ENCODE results near the gene TEKT2.

TEKT2 gene

DNA sequence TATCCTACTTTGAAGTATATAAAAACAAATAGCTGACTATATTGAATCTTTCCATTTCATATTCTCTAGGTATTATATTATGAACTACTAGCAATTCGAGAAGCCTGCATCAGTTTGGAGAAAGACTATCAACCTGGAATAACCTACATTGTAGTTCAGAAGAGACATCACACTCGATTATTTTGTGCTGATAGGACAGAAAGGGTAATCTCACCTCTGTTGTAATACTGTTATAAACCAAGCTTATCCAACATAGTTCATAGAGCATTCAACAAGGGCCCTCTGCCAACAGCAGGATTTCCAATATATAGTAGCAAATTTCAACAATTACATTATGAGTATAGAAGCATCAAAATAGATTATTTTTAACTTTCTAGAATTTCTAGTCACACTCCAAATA, 43.7 kb upstream of the TEKT2 start:
- Histone ChIP-seq H3K27me3 (ENCODE audit: low read length) (no peaks in the 10 kb centered on the region), H2AFZ (ENCODE audit: low read depth, low read length, severe bottlenecking) (no peak overlapping the region), H3K9ac (ENCODE audit: low read length) (no peak overlapping the region), H3F3A (ENCODE audit: insufficient read depth) (no peaks in the 10 kb centered on the region), H3K36me3 (ENCODE audit: low read length) (peaks cover 27% of the 10 kb centered on the region; the same call in 1 of the 2 replicates), H3K27ac (ENCODE audit: low read depth, low read length) (no peak overlapping the region), H4K20me1 (ENCODE audit: low read depth, low read length) (peaks cover 4% of the 10 kb centered on the region; the same call in 1 of the 2 replicates), H3K9me3 (ENCODE audit: insufficient read depth, low read length) (no peaks in the 10 kb centered on the region), H3K4me3 (ENCODE audit: insufficient read depth, low read length, poor library complexity, severe bottlenecking) (no peak overlapping the region), H3K79me2 (ENCODE audit: insufficient read depth, low read length) (no peaks in the 10 kb centered on the region), H3K9me2 (replicated peaks; ENCODE audit: insufficient read depth, low read length) (no peaks in the 10 kb centered on the region), H3K4me2 (ENCODE audit: low read depth, low read length, poor library complexity, severe bottlenecking) (no peak overlapping the region)
- TF ChIP-seq, protein P1, sequence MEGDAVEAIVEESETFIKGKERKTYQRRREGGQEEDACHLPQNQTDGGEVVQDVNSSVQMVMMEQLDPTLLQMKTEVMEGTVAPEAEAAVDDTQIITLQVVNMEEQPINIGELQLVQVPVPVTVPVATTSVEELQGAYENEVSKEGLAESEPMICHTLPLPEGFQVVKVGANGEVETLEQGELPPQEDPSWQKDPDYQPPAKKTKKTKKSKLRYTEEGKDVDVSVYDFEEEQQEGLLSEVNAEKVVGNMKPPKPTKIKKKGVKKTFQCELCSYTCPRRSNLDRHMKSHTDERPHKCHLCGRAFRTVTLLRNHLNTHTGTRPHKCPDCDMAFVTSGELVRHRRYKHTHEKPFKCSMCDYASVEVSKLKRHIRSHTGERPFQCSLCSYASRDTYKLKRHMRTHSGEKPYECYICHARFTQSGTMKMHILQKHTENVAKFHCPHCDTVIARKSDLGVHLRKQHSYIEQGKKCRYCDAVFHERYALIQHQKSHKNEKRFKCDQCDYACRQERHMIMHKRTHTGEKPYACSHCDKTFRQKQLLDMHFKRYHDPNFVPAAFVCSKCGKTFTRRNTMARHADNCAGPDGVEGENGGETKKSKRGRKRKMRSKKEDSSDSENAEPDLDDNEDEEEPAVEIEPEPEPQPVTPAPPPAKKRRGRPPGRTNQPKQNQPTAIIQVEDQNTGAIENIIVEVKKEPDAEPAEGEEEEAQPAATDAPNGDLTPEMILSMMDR (IDR thresholded peaks at IDR 0.05; ENCODE audit: insufficient read depth, low read length, poor library complexity, severe bottlenecking) = no peak
- TF ChIP-seq EZH2phosphoT487 (conservative IDR thresholded peaks at IDR 0.05; ENCODE audit: low read length) = no peak

DNA sequence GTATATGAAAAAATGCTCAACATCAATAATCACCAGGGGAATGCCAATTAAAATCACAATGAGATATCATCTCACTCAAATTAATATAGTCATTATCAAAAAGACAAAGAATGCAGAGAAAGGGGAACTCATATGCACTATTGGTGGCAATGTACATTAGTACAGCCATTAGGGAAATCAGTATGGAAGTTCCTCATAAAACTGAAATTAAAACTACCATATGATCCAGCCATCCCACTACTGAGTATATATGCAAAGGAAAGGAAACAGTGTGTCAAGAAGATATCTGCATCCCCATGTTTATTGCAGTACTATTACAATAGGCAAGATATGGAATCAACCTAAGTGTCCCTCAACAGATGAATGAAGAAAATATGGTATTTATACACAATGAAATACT, 32.1 kb upstream of the TEKT2 start:
- TF ChIP-seq, protein P1 (IDR thresholded peaks at IDR 0.05; ENCODE audit: insufficient read depth, low read length, poor library complexity, severe bottlenecking) = no peak
- no peak for TF ChIP-seq EZH2phosphoT487 (conservative IDR thresholded peaks at IDR 0.05; ENCODE audit: low read length)
- H3K27ac ChIP-seq (ENCODE audit: low read depth, low read length) = no peak overlapping the region
- H3K4me3 ChIP-seq (ENCODE audit: insufficient read depth, low read length, poor library complexity, severe bottlenecking) = no peak overlapping the region
- no peaks in the 10 kb centered on the region for H3K9me3 ChIP-seq (ENCODE audit: insufficient read depth, low read length)
- H3K27me3 ChIP-seq (ENCODE audit: low read length) = no peaks in the 10 kb centered on the region
- H3F3A ChIP-seq (ENCODE audit: insufficient read depth) = no peaks in the 10 kb centered on the region
- H3K9me2 ChIP-seq (replicated peaks; ENCODE audit: insufficient read depth, low read length) = no peaks in the 10 kb centered on the region
- no peak overlapping the region for H3K9ac ChIP-seq (ENCODE audit: low read length)
- H3K79me2 ChIP-seq (ENCODE audit: insufficient read depth, low read length) = no peaks in the 10 kb centered on the region
- no peaks in the 10 kb centered on the region for H4K20me1 ChIP-seq (ENCODE audit: low read depth, low read length)
- no peaks in the 10 kb centered on the region for H3K36me3 ChIP-seq (ENCODE audit: low read length)
- no peak overlapping the region for H2AFZ ChIP-seq (ENCODE audit: low read depth, low read length, severe bottlenecking)
- H3K4me2 ChIP-seq (ENCODE audit: low read depth, low read length, poor library complexity, severe bottlenecking) = no peak overlapping the region

DNA sequence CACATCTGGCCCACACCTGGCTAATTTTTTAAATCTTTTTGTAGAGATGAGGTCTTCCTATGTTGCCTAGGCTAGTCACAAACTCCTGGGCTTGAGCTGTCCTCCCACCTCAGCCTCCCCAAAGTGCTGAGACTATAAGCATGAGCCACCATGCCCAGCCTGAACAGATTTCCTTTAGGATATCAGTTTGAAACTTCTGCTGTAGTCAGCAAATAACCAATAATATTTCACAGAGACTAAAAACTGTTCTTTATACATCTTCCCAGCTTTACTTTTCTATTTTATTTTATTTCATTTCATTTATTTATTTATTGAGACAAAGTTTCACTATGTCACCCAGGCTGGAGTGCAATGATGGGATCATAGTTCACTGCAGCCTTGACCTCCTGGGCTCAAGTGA, 29.9 kb upstream of the TEKT2 start:
- Histone ChIP-seq H3K4me3 (ENCODE audit: insufficient read depth, low read length, poor library complexity, severe bottlenecking) (no peak overlapping the region), H4K20me1 (ENCODE audit: low read depth, low read length) (no peaks in the 10 kb centered on the region), H3K27me3 (ENCODE audit: low read length) (no peaks in the 10 kb centered on the region), H2AFZ (ENCODE audit: low read depth, low read length, severe bottlenecking) (no peak overlapping the region), H3K79me2 (ENCODE audit: insufficient read depth, low read length) (no peaks in the 10 kb centered on the region), H3K27ac (ENCODE audit: low read depth, low read length) (no peak overlapping the region), H3K36me3 (ENCODE audit: low read length) (no peaks in the 10 kb centered on the region; the same call in 1 of the 2 replicates), H3K9me3 (ENCODE audit: insufficient read depth, low read length) (no peaks in the 10 kb centered on the region), H3K9ac (ENCODE audit: low read length) (no peak overlapping the region), H3F3A (ENCODE audit: insufficient read depth) (0 out of 2 replicates have a peak, but pooled peaks cover 3% of the 10 kb centered on the region), H3K4me2 (ENCODE audit: low read depth, low read length, poor library complexity, severe bottlenecking) (no peak overlapping the region), H3K9me2 (replicated peaks; ENCODE audit: insufficient read depth, low read length) (no peaks in the 10 kb centered on the region)
- TF ChIP-seq, protein P1 (IDR thresholded peaks at IDR 0.05; ENCODE audit: insufficient read depth, low read length, poor library complexity, severe bottlenecking) = no peak
- no peak for TF ChIP-seq EZH2phosphoT487 (conservative IDR thresholded peaks at IDR 0.05; ENCODE audit: low read length)

Data from SU-DHL-6 (cell line).